Activated naive CD4-positive, alpha-beta T cell treated with anti-CD3 and anti-CD28 coated beads, Interleukin-2, amount 50 U/mL, for 24 hours (primary cell): Measurements from ENCODE around the gene POC1A.

Experiments
- H3K27ac Mint-ChIP-seq: one replicate; pipeline ENCODE4 v1.8.0; 2021; ENCODE audit warnings: mild to moderate bottlenecking, mixed read lengths
- H3K27me3 Mint-ChIP-seq: one replicate; pipeline ENCODE4 v1.8.0; 2021; ENCODE audit warnings: mixed read lengths
- H3K36me3 Mint-ChIP-seq: one replicate; pipeline ENCODE4 v1.8.0; 2021; ENCODE audit warnings: mixed read lengths
- H3K4me1 Mint-ChIP-seq: one replicate; pipeline ENCODE4 v1.8.0; 2021; ENCODE audit warnings: mixed read lengths
- H3K4me3 Mint-ChIP-seq: one replicate; pipeline ENCODE4 v1.8.0; 2021; ENCODE audit warnings: mild to moderate bottlenecking, mixed read lengths
- H3K9me3 Mint-ChIP-seq: one replicate; pipeline ENCODE4 v1.8.0; 2021; ENCODE audit warnings: mixed read lengths

POC1A gene

GRCh38 chr3:52132930-52133329 lies 21.3 kb downstream of the POC1A start:
- H3K9me3 Mint-ChIP-seq, result no peaks in the 10 kb centered on the region
- no peak overlapping the region for H3K27ac Mint-ChIP-seq
- no peak overlapping the region for H3K4me3 Mint-ChIP-seq
- H3K27me3 Mint-ChIP-seq, result no peaks in the 10 kb centered on the region
- no peaks in the 10 kb centered on the region for H3K36me3 Mint-ChIP-seq
- H3K4me1 Mint-ChIP-seq, result no peaks in the 10 kb centered on the region

- no peaks in the 10 kb centered on the region for H3K27me3 Mint-ChIP-seq
- no peaks in the 10 kb centered on the region for H3K36me3 Mint-ChIP-seq
- no peak overlapping the region for H3K4me3 Mint-ChIP-seq
- H3K27ac Mint-ChIP-seq, result no peak overlapping the region
- H3K4me1 Mint-ChIP-seq, result no peaks in the 10 kb centered on the region
- H3K9me3 Mint-ChIP-seq, result no peaks in the 10 kb centered on the region
These were observed 22.2 kb downstream of the POC1A start for GRCh38 chr3:52132041-52132440.

- Mint-ChIP-seq H3K27ac (no peak overlapping the region), H3K27me3 (no peaks in the 10 kb centered on the region), H3K4me3 (no peak overlapping the region), H3K9me3 (no peaks in the 10 kb centered on the region), H3K36me3 (no peaks in the 10 kb centered on the region), H3K4me1 (no peaks in the 10 kb centered on the region)
These were observed 23.1 kb downstream of the POC1A start for GRCh38 chr3:52130966-52131622.

DNA sequence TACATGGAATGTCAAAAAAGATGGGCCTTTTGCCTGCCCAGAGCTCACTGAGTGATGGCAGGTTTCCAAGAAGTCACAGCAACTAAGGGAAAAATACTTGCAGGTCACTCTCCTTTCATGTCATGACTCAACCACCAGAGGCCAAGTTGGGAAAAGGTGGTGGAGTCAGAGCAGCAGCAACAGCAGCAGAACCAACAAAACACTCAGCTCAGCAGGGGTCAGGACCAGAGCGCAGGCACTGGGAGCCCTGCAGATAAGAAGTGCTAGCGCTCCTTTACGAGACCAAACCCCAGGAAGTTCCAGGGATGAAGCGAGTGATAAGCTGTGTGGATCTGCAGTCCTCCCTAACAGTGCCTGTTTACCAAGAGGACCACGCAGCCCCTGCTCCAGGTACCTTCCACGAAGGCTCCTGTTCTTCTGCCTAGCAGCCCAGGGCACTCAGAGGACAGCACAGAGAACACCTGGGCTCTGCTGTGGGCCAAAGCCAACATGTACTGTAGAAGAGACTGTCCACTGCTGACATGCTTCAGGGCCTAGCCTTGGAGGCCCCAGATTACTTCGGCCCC lies 26.0 kb downstream of the POC1A start:
- no peaks in the 10 kb centered on the region for H3K27me3 Mint-ChIP-seq
- H3K9me3 Mint-ChIP-seq, result no peaks in the 10 kb centered on the region
- H3K4me3 Mint-ChIP-seq, result no peak overlapping the region
- no peaks in the 10 kb centered on the region for H3K4me1 Mint-ChIP-seq
- H3K27ac Mint-ChIP-seq, result no peak overlapping the region
- no peaks in the 10 kb centered on the region for H3K36me3 Mint-ChIP-seq

GRCh38 chr3:52126500-52126899 lies 27.7 kb downstream of the POC1A start:
- no peaks in the 10 kb centered on the region for H3K4me1 Mint-ChIP-seq
- H3K9me3 Mint-ChIP-seq, result no peaks in the 10 kb centered on the region
- H3K36me3 Mint-ChIP-seq, result no peaks in the 10 kb centered on the region
- H3K4me3 Mint-ChIP-seq, result no peak overlapping the region
- H3K27me3 Mint-ChIP-seq, result no peaks in the 10 kb centered on the region
- no peak overlapping the region for H3K27ac Mint-ChIP-seq

GRCh38 chr3:52126036-52126435 lies 28.2 kb downstream of the POC1A start:
- H3K4me3 Mint-ChIP-seq, result no peak overlapping the region
- no peaks in the 10 kb centered on the region for H3K36me3 Mint-ChIP-seq
- no peak overlapping the region for H3K27ac Mint-ChIP-seq
- H3K27me3 Mint-ChIP-seq, result no peaks in the 10 kb centered on the region
- H3K9me3 Mint-ChIP-seq, result no peaks in the 10 kb centered on the region
- no peaks in the 10 kb centered on the region for H3K4me1 Mint-ChIP-seq

DNA sequence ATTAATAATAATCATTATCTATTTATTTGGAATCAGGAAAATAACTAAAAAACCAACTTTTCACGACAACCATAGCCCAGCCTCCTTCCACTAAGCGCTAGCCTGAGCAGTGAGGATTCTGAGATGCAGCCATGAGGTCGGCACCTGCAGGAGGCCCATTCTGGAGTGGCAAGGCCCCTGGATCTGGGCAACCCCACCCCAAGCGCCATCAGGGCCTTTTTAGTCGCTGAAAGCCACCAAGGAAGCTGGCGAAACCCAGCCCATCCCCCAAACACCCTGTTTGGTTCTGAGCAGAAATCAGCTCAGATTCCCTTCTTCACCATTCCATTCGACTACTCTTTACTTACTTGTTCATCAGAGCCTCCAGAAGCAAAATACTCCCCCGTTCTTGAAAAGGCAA lies 29.5 kb downstream of the POC1A start:
- H3K36me3 Mint-ChIP-seq, result no peaks in the 10 kb centered on the region
- no peaks in the 10 kb centered on the region for H3K9me3 Mint-ChIP-seq
- H3K27me3 Mint-ChIP-seq, result no peaks in the 10 kb centered on the region
- H3K4me1 Mint-ChIP-seq, result no peaks in the 10 kb centered on the region
- H3K4me3 Mint-ChIP-seq, result no peak overlapping the region
- H3K27ac Mint-ChIP-seq, result no peak overlapping the region

- Mint-ChIP-seq H3K27me3 (no peaks in the 10 kb centered on the region), H3K4me1 (no peaks in the 10 kb centered on the region), H3K36me3 (no peaks in the 10 kb centered on the region), H3K27ac (no peak overlapping the region), H3K9me3 (no peaks in the 10 kb centered on the region), H3K4me3 (no peak overlapping the region)
These were observed 30.1 kb downstream of the POC1A start for GRCh38 chr3:52124126-52124525.

DNA sequence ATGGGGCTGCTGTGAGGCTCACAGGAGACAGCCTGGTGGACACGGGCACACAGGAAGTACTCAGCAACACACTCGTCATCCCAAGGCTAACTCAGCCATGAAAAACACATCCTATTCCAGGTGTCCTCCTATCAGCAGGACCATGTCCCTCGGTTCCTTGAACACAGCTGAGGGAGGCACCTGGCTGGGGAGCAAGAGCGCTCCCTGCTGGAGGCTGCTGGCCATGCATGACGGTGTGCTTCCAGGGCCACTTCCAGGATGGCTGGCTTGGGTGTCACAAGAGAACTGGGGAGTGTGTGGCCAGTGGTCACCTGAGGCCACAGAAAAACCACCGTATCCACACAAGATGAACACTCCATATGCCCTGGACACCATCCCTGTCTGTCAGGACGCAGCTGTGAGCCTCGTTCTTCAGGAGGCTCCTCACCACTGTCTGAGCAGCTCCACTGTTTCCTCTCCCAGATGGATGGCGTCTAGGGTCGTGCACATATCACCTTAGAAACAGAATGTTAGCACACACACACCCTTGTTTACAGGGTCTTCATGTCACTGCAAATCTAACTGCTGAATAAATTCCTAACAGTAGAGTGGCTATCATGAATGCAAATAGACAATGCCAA lies 31.0 kb downstream of the POC1A start:
- Mint-ChIP-seq H3K4me1 (no peaks in the 10 kb centered on the region), H3K4me3 (no peak overlapping the region), H3K27ac (no peak overlapping the region), H3K36me3 (no peaks in the 10 kb centered on the region), H3K9me3 (no peaks in the 10 kb centered on the region), H3K27me3 (no peaks in the 10 kb centered on the region)

GRCh38 chr3:52122491-52122890 lies 31.7 kb downstream of the POC1A start:
- no peaks in the 10 kb centered on the region for H3K27me3 Mint-ChIP-seq
- H3K36me3 Mint-ChIP-seq, result no peaks in the 10 kb centered on the region
- no peaks in the 10 kb centered on the region for H3K9me3 Mint-ChIP-seq
- no peaks in the 10 kb centered on the region for H3K4me1 Mint-ChIP-seq
- no peak overlapping the region for H3K27ac Mint-ChIP-seq
- no peak overlapping the region for H3K4me3 Mint-ChIP-seq

- no peaks in the 10 kb centered on the region for H3K27me3 Mint-ChIP-seq
- H3K4me1 Mint-ChIP-seq, result no peaks in the 10 kb centered on the region
- no peaks in the 10 kb centered on the region for H3K9me3 Mint-ChIP-seq
- H3K4me3 Mint-ChIP-seq, result no peak overlapping the region
- H3K27ac Mint-ChIP-seq, result no peak overlapping the region
- H3K36me3 Mint-ChIP-seq, result no peaks in the 10 kb centered on the region
These were observed 32.4 kb downstream of the POC1A start for GRCh38 chr3:52121813-52122212.

- H3K27ac Mint-ChIP-seq, result no peak overlapping the region
- H3K4me3 Mint-ChIP-seq, result no peak overlapping the region
- H3K27me3 Mint-ChIP-seq, result no peaks in the 10 kb centered on the region
- H3K36me3 Mint-ChIP-seq, result no peaks in the 10 kb centered on the region
- H3K4me1 Mint-ChIP-seq, result no peaks in the 10 kb centered on the region
- H3K9me3 Mint-ChIP-seq, result no peaks in the 10 kb centered on the region
These were observed 32.8 kb downstream of the POC1A start for GRCh38 chr3:52121464-52121805.

- Mint-ChIP-seq H3K36me3 (no peaks in the 10 kb centered on the region), H3K27ac (peak overlapping the region; percentile 35), H3K27me3 (no peaks in the 10 kb centered on the region), H3K4me3 (no peak overlapping the region), H3K4me1 (no peaks in the 10 kb centered on the region), H3K9me3 (no peaks in the 10 kb centered on the region)
These were observed 33.4 kb downstream of the POC1A start for GRCh38 chr3:52120556-52121463.

DNA sequence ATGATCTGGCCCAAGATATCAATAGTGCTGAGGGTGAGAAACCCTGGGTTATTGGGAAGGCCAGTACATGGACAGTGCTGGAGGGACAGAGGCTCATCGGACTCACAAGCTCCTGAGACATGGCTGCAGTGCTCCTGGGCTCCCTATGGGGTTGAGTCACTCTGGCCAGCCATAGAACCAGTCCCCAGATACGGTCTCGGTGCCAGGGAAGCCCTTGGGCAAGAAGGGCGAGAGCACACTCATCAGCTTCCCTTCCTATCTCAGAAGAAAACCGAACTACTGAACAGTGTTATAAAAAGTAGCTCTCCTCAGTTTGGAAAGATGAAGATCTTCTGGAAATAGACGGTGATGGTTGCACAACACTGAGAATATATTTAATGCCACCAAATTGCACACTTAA lies 34.4 kb downstream of the POC1A start:
- Mint-ChIP-seq H3K27ac (no peak overlapping the region), H3K9me3 (no peaks in the 10 kb centered on the region), H3K27me3 (no peaks in the 10 kb centered on the region), H3K4me1 (no peaks in the 10 kb centered on the region), H3K36me3 (no peaks in the 10 kb centered on the region), H3K4me3 (no peak overlapping the region)

GRCh38 chr3:52119099-52119498 lies 35.1 kb downstream of the POC1A start:
- Mint-ChIP-seq H3K36me3 (no peaks in the 10 kb centered on the region), H3K27me3 (no peaks in the 10 kb centered on the region), H3K4me3 (no peak overlapping the region), H3K9me3 (no peaks in the 10 kb centered on the region), H3K27ac (no peak overlapping the region), H3K4me1 (no peaks in the 10 kb centered on the region)
